Measurements from ENCODE around the gene LILRB4. TPM values are rescaled to one million over a fixed set of nuclear protein-coding genes. Genes with fewer than 3 reads are reported as not detected.

The LILRB4 gene
- not detected for polyA plus RNA-seq (2013, experiment 1 of 2)
- polyA plus RNA-seq (2013, experiment 2 of 2) = not detected

- 79% methylated on average over 7 of the region's 7 CpGs for WGBS
- H2AK5ac ChIP-seq (ENCODE audit: low read length, severe bottlenecking) = no peak within 1 kb of the TSS
Observed at GRCh38 chr19:54662730-54663129, at the start of gene LILRB4. Gene LILRB4 (plus strand): TSS chr19:54662985. CDS start chr19:54663034, 49 bp downstream.

GRCh38 chr19:54614726-54615125 lies 48.1 kb upstream of the LILRB4 start:
- Histone ChIP-seq H2AFZ (ENCODE audit: low read depth, low read length) (no peak overlapping the region), H2BK5ac (ENCODE audit: low read depth, low read length, poor library complexity, severe bottlenecking) (no peak overlapping the region), H3K4me1 (ENCODE audit: control insufficient read depth, insufficient read depth, low read depth, low read length) (no peaks in the 10 kb centered on the region), H3K4ac (ENCODE audit: low read depth in 1 of 2, low read length in 2 of 2) (no peak overlapping the region), H3K4me2 (ENCODE audit: low read length, poor library complexity, severe bottlenecking) (no peak overlapping the region), H3K4me3 (ENCODE audit: insufficient read depth in 1 of 2, low read depth in 1 of 2, low read length in 2 of 2) (no peak overlapping the region), H3K79me1 (replicated peaks; ENCODE audit: low read length, poor library complexity, severe bottlenecking) (no peaks in the 10 kb centered on the region), H3K9ac (ENCODE audit: low read length) (no peak overlapping the region), H3K18ac (ENCODE audit: low read depth in 1 of 2, low read length in 2 of 2) (no peak overlapping the region), H3K27me3 (ENCODE audit: control insufficient read depth in 1 of 2, insufficient read depth in 1 of 2, low read length in 2 of 2) (no peaks in the 10 kb centered on the region), H2BK120ac (ENCODE audit: low read depth, low read length) (no peak overlapping the region), H2AK5ac (ENCODE audit: low read length, severe bottlenecking) (no peak overlapping the region), H3K14ac (ENCODE audit: low read length in 2 of 2) (no peak overlapping the region), H3K9me3 (ENCODE audit: control insufficient read depth, low read length) (peaks cover 10% of the 10 kb centered on the region), H2BK12ac (ENCODE audit: low read length in 2 of 2) (no peak overlapping the region), H3K27ac (ENCODE audit: low read length, poor library complexity, severe bottlenecking) (no peak overlapping the region), H2BK15ac (ENCODE audit: low read depth, poor library complexity, severe bottlenecking) (no peak overlapping the region), H3K36me3 (ENCODE audit: control insufficient read depth in 1 of 2, insufficient read depth in 2 of 2, low read depth in 1 of 2, low read length in 2 of 2) (no peaks in the 10 kb centered on the region), H4K91ac (ENCODE audit: low read length) (no peak overlapping the region), H4K8ac (ENCODE audit: low read length) (no peak overlapping the region), H3K23ac (ENCODE audit: low read length in 2 of 2) (no peak overlapping the region)
- 100% methylated on average over 1 of the region's 1 CpG for WGBS
- DNase-seq = no peak

More at GRCh38 chr19:54662730-54663129, at the start of gene LILRB4:
- no peak within 1 kb of the TSS for H3K4me2 ChIP-seq (ENCODE audit: low read length, poor library complexity, severe bottlenecking)
- H3K27ac ChIP-seq (ENCODE audit: low read length, poor library complexity, severe bottlenecking) = no peak within 1 kb of the TSS
- H2BK12ac ChIP-seq (ENCODE audit: low read length in 2 of 2) = no peak within 1 kb of the TSS
- H3K18ac ChIP-seq (ENCODE audit: low read depth in 1 of 2, low read length in 2 of 2) = no peak within 1 kb of the TSS
- H4K8ac ChIP-seq (ENCODE audit: low read length) = no peak within 1 kb of the TSS
- no peak within 1 kb of the TSS for H2BK120ac ChIP-seq (ENCODE audit: low read depth, low read length)
- H3K14ac ChIP-seq (ENCODE audit: low read length in 2 of 2) = no peak within 1 kb of the TSS
- no peaks in the 10 kb centered on the region for H3K4me1 ChIP-seq (ENCODE audit: control insufficient read depth, insufficient read depth, low read depth, low read length)
- H2BK5ac ChIP-seq (ENCODE audit: low read depth, low read length, poor library complexity, severe bottlenecking) = no peak within 1 kb of the TSS
- no peaks in the 10 kb centered on the region for H3K27me3 ChIP-seq (ENCODE audit: control insufficient read depth in 1 of 2, insufficient read depth in 1 of 2, low read length in 2 of 2)
- no peak within 1 kb of the TSS for H4K91ac ChIP-seq (ENCODE audit: low read length)
- no peaks in the 10 kb centered on the region for H3K79me1 ChIP-seq (replicated peaks; ENCODE audit: low read length, poor library complexity, severe bottlenecking)
- no peaks in the 10 kb centered on the region for H3K9me3 ChIP-seq (ENCODE audit: control insufficient read depth, low read length)
- no peak within 1 kb of the TSS for H3K23ac ChIP-seq (ENCODE audit: low read length in 2 of 2)
- H3K4ac ChIP-seq (ENCODE audit: low read depth in 1 of 2, low read length in 2 of 2) = no peak within 1 kb of the TSS
- DNase-seq = no peak
- H3K9ac ChIP-seq (ENCODE audit: low read length) = no peak within 1 kb of the TSS
- H3K36me3 ChIP-seq (ENCODE audit: control insufficient read depth in 1 of 2, insufficient read depth in 2 of 2, low read depth in 1 of 2, low read length in 2 of 2) = no peaks in the 10 kb centered on the region
- no peak within 1 kb of the TSS for H2BK15ac ChIP-seq (ENCODE audit: low read depth, poor library complexity, severe bottlenecking)
- peak within 1 kb of the TSS in 1 of 2 experiments; percentile 16 for H3K4me3 ChIP-seq (ENCODE audit: insufficient read depth in 1 of 2, low read depth in 1 of 2, low read length in 2 of 2)
- H2AFZ ChIP-seq (ENCODE audit: low read depth, low read length) = no peak within 1 kb of the TSS

GRCh38 chr19:54616057-54616456 lies 46.7 kb upstream of the LILRB4 start:
- H4K91ac ChIP-seq (ENCODE audit: low read length) = no peak overlapping the region
- no peak overlapping the region for H4K8ac ChIP-seq (ENCODE audit: low read length)
- H3K14ac ChIP-seq (ENCODE audit: low read length in 2 of 2) = no peak overlapping the region
- no peak overlapping the region for H2AK5ac ChIP-seq (ENCODE audit: low read length, severe bottlenecking)
- WGBS = 45% methylated on average over 3 of the region's 3 CpGs
- H3K9ac ChIP-seq (ENCODE audit: low read length) = no peak overlapping the region
- H2BK12ac ChIP-seq (ENCODE audit: low read length in 2 of 2) = no peak overlapping the region
- no peaks in the 10 kb centered on the region for H3K4me1 ChIP-seq (ENCODE audit: control insufficient read depth, insufficient read depth, low read depth, low read length)
- no peak overlapping the region for H3K18ac ChIP-seq (ENCODE audit: low read depth in 1 of 2, low read length in 2 of 2)
- no peaks in the 10 kb centered on the region for H3K79me1 ChIP-seq (replicated peaks; ENCODE audit: low read length, poor library complexity, severe bottlenecking)
- H3K27me3 ChIP-seq (ENCODE audit: control insufficient read depth in 1 of 2, insufficient read depth in 1 of 2, low read length in 2 of 2) = no peaks in the 10 kb centered on the region
- H3K23ac ChIP-seq (ENCODE audit: low read length in 2 of 2) = no peak overlapping the region
- no peak overlapping the region for H3K4me3 ChIP-seq (ENCODE audit: insufficient read depth in 1 of 2, low read depth in 1 of 2, low read length in 2 of 2)
- no peak overlapping the region for H2BK5ac ChIP-seq (ENCODE audit: low read depth, low read length, poor library complexity, severe bottlenecking)
- H3K4ac ChIP-seq (ENCODE audit: low read depth in 1 of 2, low read length in 2 of 2) = no peak overlapping the region
- no peak for DNase-seq
- no peak overlapping the region for H2BK120ac ChIP-seq (ENCODE audit: low read depth, low read length)
- H2BK15ac ChIP-seq (ENCODE audit: low read depth, poor library complexity, severe bottlenecking) = no peak overlapping the region
- H3K27ac ChIP-seq (ENCODE audit: low read length, poor library complexity, severe bottlenecking) = no peak overlapping the region
- peaks cover 10% of the 10 kb centered on the region for H3K9me3 ChIP-seq (ENCODE audit: control insufficient read depth, low read length)
- no peak overlapping the region for H3K4me2 ChIP-seq (ENCODE audit: low read length, poor library complexity, severe bottlenecking)
- H3K36me3 ChIP-seq (ENCODE audit: control insufficient read depth in 1 of 2, insufficient read depth in 2 of 2, low read depth in 1 of 2, low read length in 2 of 2) = no peaks in the 10 kb centered on the region
- H2AFZ ChIP-seq (ENCODE audit: low read depth, low read length) = no peak overlapping the region

GRCh38 chr19:54616821-54617560 lies 45.8 kb upstream of the LILRB4 start:
- H3K9me3 ChIP-seq (ENCODE audit: control insufficient read depth, low read length) = peaks cover 10% of the 10 kb centered on the region
- H2BK5ac ChIP-seq (ENCODE audit: low read depth, low read length, poor library complexity, severe bottlenecking) = no peak overlapping the region
- no peaks in the 10 kb centered on the region for H3K27me3 ChIP-seq (ENCODE audit: control insufficient read depth in 1 of 2, insufficient read depth in 1 of 2, low read length in 2 of 2)
- H3K4me3 ChIP-seq (ENCODE audit: insufficient read depth in 1 of 2, low read depth in 1 of 2, low read length in 2 of 2) = no peak overlapping the region
- H3K9ac ChIP-seq (ENCODE audit: low read length) = no peak overlapping the region
- no peak overlapping the region for H2BK15ac ChIP-seq (ENCODE audit: low read depth, poor library complexity, severe bottlenecking)
- no peaks in the 10 kb centered on the region for H3K79me1 ChIP-seq (replicated peaks; ENCODE audit: low read length, poor library complexity, severe bottlenecking)
- no peak for DNase-seq
- H4K8ac ChIP-seq (ENCODE audit: low read length) = no peak overlapping the region
- WGBS = 8% methylated on average over 3 of the region's 5 CpGs
- no peaks in the 10 kb centered on the region for H3K36me3 ChIP-seq (ENCODE audit: control insufficient read depth in 1 of 2, insufficient read depth in 2 of 2, low read depth in 1 of 2, low read length in 2 of 2)
- no peak overlapping the region for H3K4me2 ChIP-seq (ENCODE audit: low read length, poor library complexity, severe bottlenecking)
- no peak overlapping the region for H2BK120ac ChIP-seq (ENCODE audit: low read depth, low read length)
- H3K27ac ChIP-seq (ENCODE audit: low read length, poor library complexity, severe bottlenecking) = no peak overlapping the region
- H4K91ac ChIP-seq (ENCODE audit: low read length) = no peak overlapping the region
- no peak overlapping the region for H3K4ac ChIP-seq (ENCODE audit: low read depth in 1 of 2, low read length in 2 of 2)
- H3K23ac ChIP-seq (ENCODE audit: low read length in 2 of 2) = no peak overlapping the region
- H3K14ac ChIP-seq (ENCODE audit: low read length in 2 of 2) = no peak overlapping the region
- H3K18ac ChIP-seq (ENCODE audit: low read depth in 1 of 2, low read length in 2 of 2) = no peak overlapping the region
- no peak overlapping the region for H2AK5ac ChIP-seq (ENCODE audit: low read length, severe bottlenecking)
- no peak overlapping the region for H2AFZ ChIP-seq (ENCODE audit: low read depth, low read length)
- no peaks in the 10 kb centered on the region for H3K4me1 ChIP-seq (ENCODE audit: control insufficient read depth, insufficient read depth, low read depth, low read length)
- no peak overlapping the region for H2BK12ac ChIP-seq (ENCODE audit: low read length in 2 of 2)
